K562 (cell line): ENCODE data around the gene SMIM29. TPM values are rescaled to one million over a fixed set of nuclear protein-coding genes. Genes with fewer than 3 reads are reported as not detected.
A peak's percentile ranks its signal among the peaks of the same experiment; 100 is the strongest.

Experiments used
- BHLHE40 ChIP-seq: IDR thresholded peaks from 2 replicates; pipeline ENCODE4 v1.6.1; 2011; ENCODE audit warnings: low read length, improper control_type of control experiment
- BRCA1 ChIP-seq, 2 experiments: fragments of 450-650 bp in 1 of 2; sonication (generic) in 1 of 2; formaldehyde crosslinking in 1 of 2; IDR thresholded peaks; 2 replicates each; pipeline versions ENCODE4 v1.5.0 to v1.6.1; 2017 to 2020; ENCODE audit warnings: mild to moderate bottlenecking in 1 of 2, missing genetic modification reagents in 1 of 2
- CBX8 ChIP-seq: fragments of 200-600 bp; sonication (generic); IDR thresholded peaks from 2 replicates; pipeline ENCODE4 v1.6.1; 2012; ENCODE audit warnings: borderline replicate concordance, mixed run types, low read depth, mild to moderate bottlenecking, moderate library complexity, mixed read lengths, low read length, control low read depth, inconsistent platforms; ENCODE audit not compliant: poor library complexity, severe bottlenecking; ENCODE audit errors: extremely low read depth
- CREM ChIP-seq: IDR thresholded peaks from 2 replicates; pipeline ENCODE4 v1.6.1; 2014; ENCODE audit warnings: antibody characterized with exemption, low read depth
- EWSR1 ChIP-seq: fragments of 450-650 bp; IDR thresholded peaks from 2 replicates; pipeline ENCODE4 v1.6.1; 2018; ENCODE audit warnings: borderline replicate concordance, mild to moderate bottlenecking, low read depth, moderate library complexity; ENCODE audit not compliant: partially characterized antibody
- HNRNPLL ChIP-seq: fragments of 200-400 bp; formaldehyde crosslinking; IDR thresholded peaks from 2 replicates; pipeline ENCODE4 v1.6.1; 2017; ENCODE audit warnings: low read length, low read depth, mild to moderate bottlenecking; ENCODE audit not compliant: poor library complexity, severe bottlenecking
- KDM1A ChIP-seq, 2 experiments: fragments of 450-650 bp; IDR thresholded peaks; 2 replicates each; pipeline ENCODE4 v1.6.1; 2016; ENCODE audit warnings: mild to moderate bottlenecking in 2 of 2
- KLF13 ChIP-seq: fragments of 450-650 bp; IDR thresholded peaks from 2 replicates; pipeline ENCODE4 v1.6.1; 2016; ENCODE audit warnings: missing genetic modification characterization, low read depth, mild to moderate bottlenecking, missing compliant biosample characterization, moderate library complexity, borderline replicate concordance
- PURB ChIP-seq: sonication (generic); formaldehyde crosslinking; IDR thresholded peaks from 2 replicates; pipeline ENCODE4 v1.9.0; 2021; ENCODE audit warnings: low read depth, mild to moderate bottlenecking, missing genetic modification reagents
- TOE1 ChIP-seq, 2 experiments: fragments of 450-650 bp in 1 of 2; sonication (generic) in 1 of 2; formaldehyde crosslinking in 1 of 2; IDR thresholded peaks; 2 replicates each; pipeline versions ENCODE4 v1.7.1 to v1.8.0; 2016 to 2022; ENCODE audit warnings: borderline replicate concordance in 2 of 2, mild to moderate bottlenecking in 2 of 2, antibody characterized with exemption in 1 of 2, inconsistent platforms in 1 of 2, low read depth in 1 of 2, missing genetic modification reagents in 1 of 2, moderate library complexity in 1 of 2
- ZFPM2 ChIP-seq: fragments of 250-450 bp; sonication (Bioruptor Pico); IDR thresholded peaks from 2 replicates; pipeline ENCODE4 v1.5.1; 2022; ENCODE audit warnings: mild to moderate bottlenecking
- ZNF133 ChIP-seq: fragments of 250-450 bp; sonication (Bioruptor Pico); IDR thresholded peaks from 2 replicates; pipeline ENCODE4 v1.4.0; 2020; ENCODE audit warnings: mild to moderate bottlenecking
- ZNF197 ChIP-seq: fragments of 200-800 bp; sonication (Bioruptor generic); IDR thresholded peaks from 2 replicates; pipeline ENCODE4 v1.6.1; 2016; ENCODE audit warnings: low read depth, missing genetic modification characterization, missing compliant biosample characterization
- ZNF263 ChIP-seq: sonication (generic); formaldehyde crosslinking; IDR thresholded peaks from 2 replicates; pipeline ENCODE4 v1.8.0; 2022; ENCODE audit warnings: mild to moderate bottlenecking, missing genetic modification reagents, borderline replicate concordance
- ZNF274 ChIP-seq: IDR thresholded peaks from 2 replicates; pipeline ENCODE4 v1.6.1; 2011; ENCODE audit warnings: low read depth, mild to moderate bottlenecking, low read length, moderate library complexity, borderline replicate concordance
- ZNF316 ChIP-seq: fragments of 450-650 bp; IDR thresholded peaks from 2 replicates; pipeline ENCODE4 v1.6.1; 2016
- ZNF347 ChIP-seq: fragments of 450-650 bp; formaldehyde crosslinking; IDR thresholded peaks from 2 replicates; pipeline ENCODE4 v1.4.0; 2020; ENCODE audit warnings: low read depth, mild to moderate bottlenecking, moderate library complexity
- ZNF76 ChIP-seq: fragments of 250-450 bp; sonication (Bioruptor Pico); IDR thresholded peaks from 2 replicates; pipeline ENCODE4 v1.4.0; 2020; ENCODE audit warnings: mild to moderate bottlenecking, moderate library complexity, borderline replicate concordance
- polyA plus RNA-seq, 8 experiments: library from polyadenylated mRNA; depleted of rRNA in 4 of 8; stranded (reverse) in 5 of 8; unstranded in 3 of 8; fragments of >200 nt; fragmentation: Nextera tagmentation in 2 of 8; fragmentation: Illumina TruSeq in 1 of 8; extraction: Ambion mirVana in 2 of 8; extraction: Trizol in 1 of 8; gene quantifications; 2 replicates each; pipeline versions ENCODE4 v1.2.1 to v1.2.3, GENCODE V29; 2011 to 2014; ENCODE audit warnings: inconsistent platforms in 1 of 8, missing spikeins in 1 of 8
- total RNA-seq, 7 experiments: library from RNA; depleted of rRNA in 6 of 7; stranded (reverse); fragments of >200 nt in 6 of 7; fragmentation: Illumina TruSeq in 2 of 7; extraction: Trizol in 2 of 7; gene quantifications; 2 replicates each; pipeline versions ENCODE4 v1.2.1 to v1.2.3, GENCODE V29; 2011 to 2021; ENCODE audit warnings: low replicate concordance in 1 of 7
- TF ChIP-seq, protein P1 (sequence below): sonication (generic); formaldehyde crosslinking; IDR thresholded peaks from 2 replicates; pipeline ENCODE4 v1.8.0; 2022; ENCODE audit warnings: missing genetic modification reagents, mild to moderate bottlenecking, borderline replicate concordance
- TF ChIP-seq, protein P2 (sequence below): fragments of 250-450 bp; sonication (Bioruptor Pico); IDR thresholded peaks from 2 replicates; pipeline ENCODE4 v1.4.0; 2020; ENCODE audit warnings: mild to moderate bottlenecking, moderate library complexity
- TF ChIP-seq, protein P3 (sequence below): sonication (generic); formaldehyde crosslinking; IDR thresholded peaks from 2 replicates; pipeline ENCODE4 v1.8.0; 2022; ENCODE audit warnings: missing genetic modification reagents, mild to moderate bottlenecking, moderate library complexity, borderline replicate concordance

SMIM29 gene
- total and polyA plus RNA-seq, 9 of the 15 experiments (the other 6 are each of a cell fraction or from before 2014, with no cell fraction given): 6.5 to 36.7 (median 20.9) TPM

DNA sequence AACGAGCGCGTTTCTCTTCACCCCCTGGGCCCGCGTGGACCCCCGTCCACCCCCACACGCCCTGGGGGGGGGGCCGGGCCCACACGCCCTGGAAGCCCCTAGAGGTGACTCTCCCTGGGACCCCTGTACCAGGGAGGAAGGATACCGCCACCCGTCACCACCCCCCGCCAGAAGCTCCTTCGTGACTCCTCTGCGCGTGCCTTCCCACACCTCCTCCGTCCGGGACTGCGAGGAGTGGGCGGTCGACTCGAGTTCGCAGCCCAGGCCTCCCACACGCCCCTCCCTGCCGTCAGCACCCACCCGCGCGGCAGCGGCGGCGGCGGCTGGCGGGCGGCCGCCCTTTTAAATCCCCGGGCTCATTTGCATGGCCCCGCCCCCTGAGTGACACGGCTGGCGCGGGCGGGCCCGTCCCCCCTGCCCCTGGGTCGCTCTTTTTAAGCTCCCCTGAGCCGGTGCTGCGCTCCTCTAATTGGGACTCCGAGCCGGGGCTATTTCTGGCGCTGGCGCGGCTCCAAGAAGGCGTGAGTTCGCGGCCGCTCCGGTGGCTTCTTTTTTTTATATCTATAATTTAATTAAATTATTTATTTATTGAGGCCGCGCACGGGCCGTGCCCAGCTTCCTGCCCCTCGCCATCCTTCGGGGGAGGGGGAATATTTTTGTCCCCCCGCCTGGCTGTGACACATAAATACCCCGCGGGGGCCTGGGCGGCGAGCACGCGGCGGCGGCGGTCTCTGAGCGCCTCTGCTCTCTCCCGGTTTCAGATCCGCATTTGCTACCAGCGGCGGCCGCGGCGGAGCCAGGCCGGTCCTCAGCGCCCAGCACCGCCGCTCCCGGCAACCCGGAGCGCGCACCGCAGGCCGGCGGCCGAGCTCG, 12.1 kb downstream of the SMIM29 start, which contains the start of gene HMGA1 (continued):
- TF ChIP-seq, protein P1, sequence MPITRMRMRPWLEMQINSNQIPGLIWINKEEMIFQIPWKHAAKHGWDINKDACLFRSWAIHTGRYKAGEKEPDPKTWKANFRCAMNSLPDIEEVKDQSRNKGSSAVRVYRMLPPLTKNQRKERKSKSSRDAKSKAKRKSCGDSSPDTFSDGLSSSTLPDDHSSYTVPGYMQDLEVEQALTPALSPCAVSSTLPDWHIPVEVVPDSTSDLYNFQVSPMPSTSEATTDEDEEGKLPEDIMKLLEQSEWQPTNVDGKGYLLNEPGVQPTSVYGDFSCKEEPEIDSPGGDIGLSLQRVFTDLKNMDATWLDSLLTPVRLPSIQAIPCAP (CRISPR knock-in tag): 0 out of 2 replicates have a peak, but pooled peaks have one; percentile 43
- TF ChIP-seq ZNF347 (0 out of 2 replicates have a peak, but pooled peaks have one; percentile 34), BRCA1 (IDR thresholded peaks at IDR 0.05) (no peak), BRCA1 (CRISPR knock-in tag; IDR thresholded peaks at IDR 0.05) (no peak), ZNF76 (CRISPR knock-in tag) (no peak), KLF13 (tag) (no peak), CREM (peak; percentile 79), ZNF316 (no peak), HNRNPLL (peak; percentile 71), BHLHE40 (no peak; the same call in 1 of the 2 replicates), TOE1 (IDR thresholded peaks at IDR 0.05; ENCODE audit: borderline replicate concordance) (no peak), TOE1 (CRISPR knock-in tag; IDR thresholded peaks at IDR 0.05; ENCODE audit: borderline replicate concordance, low read depth) (no peak), PURB (no peak), ZNF274 (no peak; the same call in 1 of the 2 replicates), ZNF133 (CRISPR knock-in tag) (no peak), KDM1A (IDR thresholded peaks at IDR 0.05) (no peak), ZNF263 (CRISPR knock-in tag) (no peak), EWSR1 (no peak), CBX8 (no peak), ZFPM2 (no peak), ZNF197 (CRISPR knock-in tag) (peak; percentile 51; the same call in 1 of the 2 replicates)
- TF ChIP-seq, protein P2, sequence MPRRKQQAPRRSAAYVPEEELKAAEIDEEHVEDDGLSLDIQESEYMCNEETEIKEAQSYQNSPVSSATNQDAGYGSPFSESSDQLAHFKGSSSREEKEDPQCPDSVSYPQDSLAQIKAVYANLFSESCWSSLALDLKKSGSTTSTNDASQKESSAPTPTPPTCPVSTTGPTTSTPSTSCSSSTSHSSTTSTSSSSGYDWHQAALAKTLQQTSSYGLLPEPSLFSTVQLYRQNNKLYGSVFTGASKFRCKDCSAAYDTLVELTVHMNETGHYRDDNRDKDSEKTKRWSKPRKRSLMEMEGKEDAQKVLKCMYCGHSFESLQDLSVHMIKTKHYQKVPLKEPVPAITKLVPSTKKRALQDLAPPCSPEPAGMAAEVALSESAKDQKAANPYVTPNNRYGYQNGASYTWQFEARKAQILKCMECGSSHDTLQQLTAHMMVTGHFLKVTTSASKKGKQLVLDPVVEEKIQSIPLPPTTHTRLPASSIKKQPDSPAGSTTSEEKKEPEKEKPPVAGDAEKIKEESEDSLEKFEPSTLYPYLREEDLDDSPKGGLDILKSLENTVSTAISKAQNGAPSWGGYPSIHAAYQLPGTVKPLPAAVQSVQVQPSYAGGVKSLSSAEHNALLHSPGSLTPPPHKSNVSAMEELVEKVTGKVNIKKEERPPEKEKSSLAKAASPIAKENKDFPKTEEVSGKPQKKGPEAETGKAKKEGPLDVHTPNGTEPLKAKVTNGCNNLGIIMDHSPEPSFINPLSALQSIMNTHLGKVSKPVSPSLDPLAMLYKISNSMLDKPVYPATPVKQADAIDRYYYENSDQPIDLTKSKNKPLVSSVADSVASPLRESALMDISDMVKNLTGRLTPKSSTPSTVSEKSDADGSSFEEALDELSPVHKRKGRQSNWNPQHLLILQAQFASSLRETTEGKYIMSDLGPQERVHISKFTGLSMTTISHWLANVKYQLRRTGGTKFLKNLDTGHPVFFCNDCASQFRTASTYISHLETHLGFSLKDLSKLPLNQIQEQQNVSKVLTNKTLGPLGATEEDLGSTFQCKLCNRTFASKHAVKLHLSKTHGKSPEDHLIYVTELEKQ (CRISPR knock-in tag): no peak
- TF ChIP-seq, protein P3, sequence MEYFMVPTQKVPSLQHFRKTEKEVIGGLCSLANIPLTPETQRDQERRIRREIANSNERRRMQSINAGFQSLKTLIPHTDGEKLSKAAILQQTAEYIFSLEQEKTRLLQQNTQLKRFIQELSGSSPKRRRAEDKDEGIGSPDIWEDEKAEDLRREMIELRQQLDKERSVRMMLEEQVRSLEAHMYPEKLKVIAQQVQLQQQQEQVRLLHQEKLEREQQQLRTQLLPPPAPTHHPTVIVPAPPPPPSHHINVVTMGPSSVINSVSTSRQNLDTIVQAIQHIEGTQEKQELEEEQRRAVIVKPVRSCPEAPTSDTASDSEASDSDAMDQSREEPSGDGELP (CRISPR knock-in tag): peak; percentile 83; the same call in 1 of the 2 replicates
